ENCODE measurements around the gene DNAJC4. TPM values are rescaled to one million over a fixed set of nuclear protein-coding genes. Genes with fewer than 3 reads are reported as not detected.

DNAJC4 gene
- polyA plus RNA-seq, 1 donor (not counting 4 experiments of a cell fraction or from before 2014, with no cell fraction given): 12.2 TPM

DNA sequence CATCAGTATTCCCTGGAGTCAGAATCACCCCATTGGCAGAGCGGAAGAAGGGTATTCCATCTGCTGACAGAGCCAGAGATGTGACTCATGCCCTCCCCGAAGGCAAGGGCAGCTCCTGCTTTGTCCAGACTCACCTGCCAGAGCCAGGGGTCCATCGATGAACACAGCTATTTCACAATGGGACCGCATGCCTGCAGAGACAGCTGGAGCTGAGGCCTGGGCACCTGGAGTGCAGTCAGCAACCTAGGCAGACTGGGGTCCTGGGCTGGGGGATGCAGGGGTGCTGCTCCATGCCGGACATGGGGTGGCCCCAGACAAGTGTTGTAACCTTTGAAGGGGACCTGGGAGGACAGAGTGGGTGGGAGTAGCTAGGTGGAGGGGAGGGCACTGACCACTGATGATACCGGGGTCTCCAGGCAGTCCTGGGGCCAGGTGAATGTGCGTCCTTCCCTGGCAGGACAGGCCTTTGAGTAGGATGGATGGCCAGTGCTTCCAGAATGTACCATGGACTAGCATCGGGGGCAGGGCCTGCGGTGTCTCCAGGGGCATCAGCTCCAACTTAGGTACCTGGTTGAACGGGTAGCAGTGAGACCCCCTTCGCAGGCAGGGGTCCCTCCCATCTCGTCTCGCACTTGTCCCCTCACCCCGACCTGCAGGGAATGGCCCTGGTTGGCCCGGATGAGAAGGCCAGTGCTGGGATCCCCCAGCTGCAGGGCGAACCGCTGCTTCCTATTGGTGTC is 6.0 kb upstream of the DNAJC4 start:
- FAIRE-seq (no peak), DNase-seq (ENCODE audit: low read depth, low spot score) (no peak)
- Histone ChIP-seq H3K36me3 (ENCODE audit: control insufficient read depth in 2 of 2, extremely low read depth in 1 of 2, insufficient read depth in 2 of 2, low read length in 2 of 2) (peaks cover 2 to 4% of the 10 kb centered on the region in 2 experiments), H3K27ac (ENCODE audit: control insufficient read depth, insufficient read depth, low read length) (no peak overlapping the region), H3K4me2 (ENCODE audit: control insufficient read depth, extremely low read depth, insufficient read depth, low read depth, low read length) (peak overlapping the region; percentile 27), H3K4me1 (ENCODE audit: control insufficient read depth, extremely low read depth, insufficient read depth, low read length) (peaks cover 29% of the 10 kb centered on the region), H3K9me1 (ENCODE audit: control insufficient read depth, extremely low read depth, insufficient read depth, low read length) (no peaks in the 10 kb centered on the region), H3K79me2 (ENCODE audit: control insufficient read depth, insufficient read depth, low read length) (peaks cover 18% of the 10 kb centered on the region), H2AFZ (ENCODE audit: control insufficient read depth, low read length) (no peak overlapping the region), H3K4me3 (ENCODE audit: control insufficient read depth in 2 of 3, extremely low read depth in 1 of 3, insufficient read depth in 2 of 3, low read depth in 1 of 3, low read length in 3 of 3) (no peak overlapping the region), H4K20me1 (ENCODE audit: control insufficient read depth, extremely low read depth, insufficient read depth, low read length) (no peaks in the 10 kb centered on the region), H3K9me3 (ENCODE audit: control insufficient read depth, low read depth, low read length) (no peaks in the 10 kb centered on the region), H3K9ac (ENCODE audit: control insufficient read depth, extremely low read depth, insufficient read depth, low read length) (no peak overlapping the region), H3K27me3 (ENCODE audit: control insufficient read depth, extremely low read depth, insufficient read depth, low read length) (no peaks in the 10 kb centered on the region)
- dilution Hi-C loops (cut with MboI; ENCODE audit: extremely low pct_ligation_motif_present, low sequenced_read_pairs): no loop called here
- no peak for TF ChIP-seq EZH2 (IDR thresholded peaks at IDR 0.05; ENCODE audit: low read length)
- TF ChIP-seq, protein P1, sequence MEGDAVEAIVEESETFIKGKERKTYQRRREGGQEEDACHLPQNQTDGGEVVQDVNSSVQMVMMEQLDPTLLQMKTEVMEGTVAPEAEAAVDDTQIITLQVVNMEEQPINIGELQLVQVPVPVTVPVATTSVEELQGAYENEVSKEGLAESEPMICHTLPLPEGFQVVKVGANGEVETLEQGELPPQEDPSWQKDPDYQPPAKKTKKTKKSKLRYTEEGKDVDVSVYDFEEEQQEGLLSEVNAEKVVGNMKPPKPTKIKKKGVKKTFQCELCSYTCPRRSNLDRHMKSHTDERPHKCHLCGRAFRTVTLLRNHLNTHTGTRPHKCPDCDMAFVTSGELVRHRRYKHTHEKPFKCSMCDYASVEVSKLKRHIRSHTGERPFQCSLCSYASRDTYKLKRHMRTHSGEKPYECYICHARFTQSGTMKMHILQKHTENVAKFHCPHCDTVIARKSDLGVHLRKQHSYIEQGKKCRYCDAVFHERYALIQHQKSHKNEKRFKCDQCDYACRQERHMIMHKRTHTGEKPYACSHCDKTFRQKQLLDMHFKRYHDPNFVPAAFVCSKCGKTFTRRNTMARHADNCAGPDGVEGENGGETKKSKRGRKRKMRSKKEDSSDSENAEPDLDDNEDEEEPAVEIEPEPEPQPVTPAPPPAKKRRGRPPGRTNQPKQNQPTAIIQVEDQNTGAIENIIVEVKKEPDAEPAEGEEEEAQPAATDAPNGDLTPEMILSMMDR (optimal IDR thresholded peaks at IDR 0.05 in 1 of 3, IDR thresholded peaks at IDR 0.05 in 1 of 3, conservative IDR thresholded peaks at IDR 0.05 in 1 of 3; ENCODE audit: extremely low read depth in 1 of 3, insufficient read depth in 2 of 3, low read length in 3 of 3): no peak

DNA sequence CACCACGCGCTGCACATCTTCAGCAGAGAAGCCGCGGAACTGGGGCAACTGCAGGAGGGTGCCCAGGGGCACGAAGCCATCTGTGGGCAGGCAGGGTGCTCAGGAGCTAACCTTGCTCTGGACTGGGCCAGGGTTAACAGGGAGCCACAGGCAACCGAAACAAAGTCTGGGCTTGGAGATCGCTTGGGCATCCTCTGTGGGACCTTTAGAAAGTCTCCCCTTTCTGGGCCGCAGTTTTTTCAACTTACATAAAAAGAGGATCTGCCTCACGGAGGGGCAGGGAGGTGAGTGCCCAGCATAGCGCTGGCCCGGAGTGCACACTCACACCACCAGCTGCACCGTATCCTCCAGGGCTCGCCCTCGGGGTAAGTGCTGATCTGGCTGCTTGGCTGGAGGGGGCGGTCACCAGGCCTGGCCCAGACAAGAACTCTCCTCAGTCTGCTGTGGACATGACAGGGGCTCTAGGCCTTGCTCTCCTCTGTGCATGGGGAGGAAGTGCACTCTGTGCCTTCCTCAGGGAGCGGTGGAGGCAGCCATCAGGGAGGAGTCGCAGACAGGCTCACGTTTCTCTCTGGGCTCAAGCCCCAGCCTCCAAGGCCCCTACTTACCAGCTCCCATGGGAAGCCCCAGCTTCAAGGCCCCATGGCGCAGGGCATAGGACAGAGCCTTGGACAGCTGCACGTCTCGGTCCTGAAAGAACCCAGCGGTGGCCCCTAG is 5.3 kb upstream of the DNAJC4 start:
- Histone ChIP-seq H3K9ac (ENCODE audit: control insufficient read depth, extremely low read depth, insufficient read depth, low read length) (peak overlapping the region; percentile 85), H3K9me3 (ENCODE audit: control insufficient read depth, low read depth, low read length) (no peaks in the 10 kb centered on the region), H4K20me1 (ENCODE audit: control insufficient read depth, extremely low read depth, insufficient read depth, low read length) (no peaks in the 10 kb centered on the region), H3K4me3 (ENCODE audit: control insufficient read depth in 2 of 3, extremely low read depth in 1 of 3, insufficient read depth in 2 of 3, low read depth in 1 of 3, low read length in 3 of 3) (peak overlapping the region; percentile 83 to 89 (median 88)), H3K9me1 (ENCODE audit: control insufficient read depth, extremely low read depth, insufficient read depth, low read length) (no peaks in the 10 kb centered on the region), H2AFZ (ENCODE audit: control insufficient read depth, low read length) (no peak overlapping the region), H3K27me3 (ENCODE audit: control insufficient read depth, extremely low read depth, insufficient read depth, low read length) (no peaks in the 10 kb centered on the region), H3K27ac (ENCODE audit: control insufficient read depth, insufficient read depth, low read length) (no peak overlapping the region), H3K79me2 (ENCODE audit: control insufficient read depth, insufficient read depth, low read length) (peaks cover 18% of the 10 kb centered on the region), H3K4me2 (ENCODE audit: control insufficient read depth, extremely low read depth, insufficient read depth, low read depth, low read length) (peak overlapping the region; percentile 95), H3K4me1 (ENCODE audit: control insufficient read depth, extremely low read depth, insufficient read depth, low read length) (peaks cover 35% of the 10 kb centered on the region), H3K36me3 (ENCODE audit: control insufficient read depth in 2 of 2, extremely low read depth in 1 of 2, insufficient read depth in 2 of 2, low read length in 2 of 2) (peaks cover 5% of the 10 kb centered on the region in 2 experiments)
- dilution Hi-C loops (cut with MboI; ENCODE audit: extremely low pct_ligation_motif_present, low sequenced_read_pairs): no loop called here
- TF ChIP-seq EZH2 (IDR thresholded peaks at IDR 0.05; ENCODE audit: low read length): no peak
- TF ChIP-seq, protein P1 (optimal IDR thresholded peaks at IDR 0.05 in 1 of 3, IDR thresholded peaks at IDR 0.05 in 1 of 3, conservative IDR thresholded peaks at IDR 0.05 in 1 of 3; ENCODE audit: extremely low read depth in 1 of 3, insufficient read depth in 2 of 3, low read length in 3 of 3): no peak
- FAIRE-seq: no peak
- no peak for DNase-seq (ENCODE audit: low read depth, low spot score)
